A549 (cell line): ENCODE data around the gene RAB21. TPM values are rescaled to one million over a fixed set of nuclear protein-coding genes. Genes with fewer than 3 reads are reported as not detected.
"Not testable (repeated sequence)": the region's sequence is repeated elsewhere in the genome, so short reads cannot be mapped to it uniquely, and the experiment has no call there.

Experiments
- ATAC-seq, 2 experiments: fragments of 200-7000 bp in 1 of 2; fragments of >200 bp in 1 of 2; cut with Nextera tagmentation in 1 of 2; cut with Tn5 transposase in 1 of 2; 3 replicates each; pipeline versions ENCODE4 v1.8.0 to v1.9.1; 2018 to 2020; ENCODE audit warnings: mild to moderate bottlenecking in 1 of 2, moderate library complexity in 1 of 2
- CTCF ChIA-PET: fragments of 300-600 bp; sonication (Branson Sonifier 250); formaldehyde crosslinking; extraction: SDS; loops from one replicate; lab custom pipeline; 2021; ENCODE audit warnings: antibody characterized with exemption, inconsistent platforms; lab: Yijun Ruan, JAX
- POLR2A ChIA-PET: fragments of 350-600 bp; formaldehyde crosslinking; extraction: SDS; loops from one replicate; lab custom pipeline; 2021; ENCODE audit warnings: antibody characterized with exemption, inconsistent platforms; lab: Yijun Ruan, JAX
- DNase-seq, 2 experiments: peaks; one replicate each; pipeline versions ENCODE4 v3.0.0 to v3.0.0-alpha.2; 2011 to 2016; ENCODE audit warnings: low read depth in 1 of 2, low spot score in 1 of 2
- FAIRE-seq: peaks from 2 replicates; lab custom pipeline; 2011; peaks lifted over from hg19 to GRCh38; lab: Jason Lieb, UNC
- H3K27ac ChIP-seq, 2 experiments: fragments of >200 bp; sonication (Bioruptor Twin); formaldehyde crosslinking; 3 replicates each; pipeline ENCODE4 v1.5.1; 2016 to 2017
- H3K4me1 ChIP-seq: fragments of >200 bp; sonication (Bioruptor Twin); formaldehyde crosslinking; 3 replicates; pipeline ENCODE4 v1.6.1; 2016
- H3K4me2 ChIP-seq: fragments of >200 bp; sonication (Bioruptor Twin); formaldehyde crosslinking; 3 replicates; pipeline ENCODE4 v1.6.1; 2016
- H3K4me3 ChIP-seq: fragments of >200 bp; sonication (Bioruptor Twin); formaldehyde crosslinking; 3 replicates; pipeline ENCODE4 v1.5.1; 2016
- H3K9me3 ChIP-seq: fragments of >200 bp; sonication (Bioruptor Twin); formaldehyde crosslinking; 3 replicates; pipeline ENCODE4 v1.6.1; 2016
- BHLHE40 ChIP-seq: IDR thresholded peaks from 2 replicates; pipeline ENCODE4 v1.6.1; 2012; ENCODE audit warnings: low read depth, low read length, inconsistent platforms
- CBX8 ChIP-seq: fragments of 200-600 bp; sonication (generic); IDR thresholded peaks from 2 replicates; pipeline ENCODE4 v1.6.1; 2016
- CEBPB ChIP-seq, 2 experiments: fragments of >200 bp in 1 of 2; sonication (Bioruptor Twin) in 1 of 2; formaldehyde crosslinking in 1 of 2; IDR thresholded peaks; 2 replicates each; pipeline ENCODE4 v1.6.1; 2012 to 2016
- CHD2 ChIP-seq: fragments of 150-350 bp; IDR thresholded peaks from 2 replicates; pipeline ENCODE4 v1.6.1; 2014; ENCODE audit warnings: low read length; ENCODE audit not compliant: partially characterized antibody
- CHD4 ChIP-seq: fragments of 200-600 bp; sonication (generic); IDR thresholded peaks from 2 replicates; pipeline ENCODE4 v1.6.1; 2016; ENCODE audit warnings: antibody characterized with exemption, mild to moderate bottlenecking, borderline replicate concordance
- ESRRA ChIP-seq: fragments of 150-350 bp; IDR thresholded peaks from 2 replicates; pipeline ENCODE4 v1.6.1; 2014; ENCODE audit warnings: mild to moderate bottlenecking, low read length, borderline replicate concordance
- FOSB ChIP-seq: fragments of 250-450 bp; sonication (Bioruptor Pico); IDR thresholded peaks from 2 replicates; pipeline ENCODE4 v1.5.0; 2020; ENCODE audit warnings: mild to moderate bottlenecking, moderate library complexity
- FOSL2 ChIP-seq, 2 experiments: fragments of 450-650 bp in 1 of 2; fragments of >200 bp in 1 of 2; sonication (Bioruptor Twin) in 1 of 2; formaldehyde crosslinking; IDR thresholded peaks; 2 replicates each; pipeline versions ENCODE4 v1.5.0 to v1.6.1; 2016 to 2020; ENCODE audit warnings: mild to moderate bottlenecking in 1 of 2, moderate library complexity in 1 of 2
- JUN ChIP-seq, 2 experiments: fragments of >200 bp; sonication (Bioruptor Twin); formaldehyde crosslinking; IDR thresholded peaks; 2 replicates in 1 of 2; 3 replicates in 1 of 2; pipeline ENCODE4 v1.6.1; 2016 to 2017
- JUNB ChIP-seq: fragments of >200 bp; sonication (Bioruptor Twin); formaldehyde crosslinking; IDR thresholded peaks from 2 replicates; pipeline ENCODE4 v1.6.1; 2016
- KDM1A ChIP-seq: fragments of 200-600 bp; sonication (generic); IDR thresholded peaks from 2 replicates; pipeline ENCODE4 v1.6.1; 2016; ENCODE audit warnings: low read depth, mild to moderate bottlenecking
- KDM5A ChIP-seq: fragments of 200-600 bp; sonication (generic); IDR thresholded peaks from 2 replicates; pipeline ENCODE4 v1.6.1; 2016; ENCODE audit warnings: antibody characterized with exemption, mild to moderate bottlenecking
- NPAS2 ChIP-seq: fragments of 250-450 bp; sonication (Bioruptor Pico); IDR thresholded peaks from 2 replicates; pipeline ENCODE4 v1.8.0; 2022; ENCODE audit warnings: mild to moderate bottlenecking, moderate library complexity, borderline replicate concordance
- RAD21 ChIP-seq, 2 experiments: fragments of >200 bp in 1 of 2; sonication (Bioruptor Twin) in 1 of 2; formaldehyde crosslinking in 1 of 2; IDR thresholded peaks in 1 of 2; conservative IDR thresholded peaks in 1 of 2; 2 replicates in 1 of 2; 3 replicates in 1 of 2; pipeline ENCODE4 v1.6.1; 2012 to 2018; ENCODE audit warnings: inconsistent platforms in 1 of 2
- RARB ChIP-seq: fragments of 250-450 bp; sonication (Bioruptor Pico); IDR thresholded peaks from 2 replicates; pipeline ENCODE4 v1.8.0; 2021; ENCODE audit warnings: mild to moderate bottlenecking, moderate library complexity
- ZC3H11A ChIP-seq: fragments of 450-650 bp; IDR thresholded peaks from 2 replicates; pipeline ENCODE4 v1.6.1; 2014; ENCODE audit warnings: antibody characterized with exemption, mild to moderate bottlenecking
- ZSCAN20 ChIP-seq: fragments of 250-450 bp; sonication (Bioruptor Pico); IDR thresholded peaks from 2 replicates; pipeline ENCODE4 v1.8.0; 2022; ENCODE audit warnings: mild to moderate bottlenecking, moderate library complexity
- WGBS: methylation state at CpG from one replicate; pipeline ENCODE4 v1.1.6; 2017; ENCODE audit errors: missing lambda C conversion rate; 5-methylcytosine and 5-hydroxymethylcytosine counted together
- polyA plus RNA-seq, 4 experiments: library from polyadenylated mRNA; depleted of rRNA in 3 of 4; stranded (reverse); fragments of >200 nt; fragmentation: RNase III in 1 of 4; extraction: RNeasy Plus Mini Kit Qiagen cat#74134 plus additional on column Dnase treatment in 1 of 4; gene quantifications; 2 replicates in 3 of 4; 3 replicates in 1 of 4; pipeline ENCODE4 v1.2.3, GENCODE V29; 2011 to 2017
- TF ChIP-seq, protein P1 (sequence below): IDR thresholded peaks from 2 replicates; pipeline ENCODE4 v1.6.1; 2012
- TF ChIP-seq, protein P2 (sequence below): fragments of >200 bp; sonication (Bioruptor Twin); formaldehyde crosslinking; IDR thresholded peaks from 2 replicates; pipeline ENCODE4 v1.6.1; 2016
- TF ChIP-seq, protein P3 (sequence below): fragments of 250-450 bp; sonication (Bioruptor Pico); IDR thresholded peaks from 2 replicates; pipeline ENCODE4 v1.5.0; 2020; ENCODE audit warnings: low read depth, mild to moderate bottlenecking, moderate library complexity
- TF ChIP-seq, protein P4 (sequence below): IDR thresholded peaks from 2 replicates; pipeline ENCODE4 v1.6.1; 2012; ENCODE audit warnings: low read depth, borderline replicate concordance

The RAB21 gene
- polyA plus RNA-seq, 2 of the 4 experiments (the other 2 are of a cell fraction), result 33.1 to 33.3 TPM

DNA sequence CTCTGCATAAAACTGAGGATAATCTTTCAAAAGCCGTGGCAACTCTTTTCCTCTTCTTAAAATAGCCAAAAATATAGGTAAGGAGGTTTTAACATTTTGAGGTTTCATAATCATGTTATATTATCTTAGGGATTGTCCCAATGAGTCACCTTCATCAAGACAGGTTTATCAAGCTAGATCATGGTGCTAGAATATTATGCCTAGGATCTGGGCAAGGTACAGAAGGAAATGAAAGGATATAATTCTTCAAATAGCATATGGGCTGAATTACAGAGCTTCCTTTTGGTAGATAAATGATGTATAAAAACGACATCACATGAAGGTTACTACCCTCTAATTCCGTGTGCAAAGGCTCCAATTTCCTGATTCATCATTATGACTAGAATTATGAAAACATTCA, 56.3 kb downstream of the RAB21 start:
- H3K4me3 ChIP-seq, result no peak overlapping the region
- TF ChIP-seq, protein P1, sequence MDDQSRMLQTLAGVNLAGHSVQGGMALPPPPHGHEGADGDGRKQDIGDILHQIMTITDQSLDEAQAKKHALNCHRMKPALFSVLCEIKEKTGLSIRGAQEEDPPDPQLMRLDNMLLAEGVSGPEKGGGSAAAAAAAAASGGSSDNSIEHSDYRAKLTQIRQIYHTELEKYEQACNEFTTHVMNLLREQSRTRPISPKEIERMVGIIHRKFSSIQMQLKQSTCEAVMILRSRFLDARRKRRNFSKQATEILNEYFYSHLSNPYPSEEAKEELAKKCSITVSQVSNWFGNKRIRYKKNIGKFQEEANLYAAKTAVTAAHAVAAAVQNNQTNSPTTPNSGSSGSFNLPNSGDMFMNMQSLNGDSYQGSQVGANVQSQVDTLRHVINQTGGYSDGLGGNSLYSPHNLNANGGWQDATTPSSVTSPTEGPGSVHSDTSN, result no peak
- no peak overlapping the region for H3K27ac ChIP-seq
- H3K4me2 ChIP-seq, result no peak overlapping the region
- H3K4me1 ChIP-seq, result no peaks in the 10 kb centered on the region
- ATAC-seq (no peak), DNase-seq (no peak), FAIRE-seq (no peak)
- 0% methylated on average over 3 of the region's 3 CpGs for WGBS
- H3K9me3 ChIP-seq, result no peaks in the 10 kb centered on the region
- POLR2A ChIA-PET, result no interaction called here
- CTCF ChIA-PET, result no interaction called here

DNA sequence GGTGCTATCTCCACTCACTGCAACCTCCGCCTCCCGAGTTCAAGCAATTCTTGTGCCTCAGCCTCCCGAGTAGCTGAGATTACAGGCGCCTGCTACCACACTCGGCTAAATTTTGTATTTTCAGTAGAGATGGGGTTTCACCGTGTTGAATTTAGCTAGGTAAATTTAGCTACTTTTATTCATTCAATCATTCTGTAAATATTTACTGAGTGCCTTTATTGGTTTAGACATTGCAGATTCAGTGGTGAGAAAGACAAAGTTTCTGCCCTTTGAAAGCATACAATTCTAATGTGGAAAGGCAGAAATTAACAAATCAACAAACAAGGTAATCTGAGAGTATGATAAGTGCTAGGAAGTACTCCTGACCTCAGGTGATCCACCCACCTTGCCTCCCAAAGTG, 60.6 kb downstream of the RAB21 start:
- not testable (repeated sequence) for FAIRE-seq
- WGBS, result 49% methylated on average over 6 of the region's 6 CpGs

DNA sequence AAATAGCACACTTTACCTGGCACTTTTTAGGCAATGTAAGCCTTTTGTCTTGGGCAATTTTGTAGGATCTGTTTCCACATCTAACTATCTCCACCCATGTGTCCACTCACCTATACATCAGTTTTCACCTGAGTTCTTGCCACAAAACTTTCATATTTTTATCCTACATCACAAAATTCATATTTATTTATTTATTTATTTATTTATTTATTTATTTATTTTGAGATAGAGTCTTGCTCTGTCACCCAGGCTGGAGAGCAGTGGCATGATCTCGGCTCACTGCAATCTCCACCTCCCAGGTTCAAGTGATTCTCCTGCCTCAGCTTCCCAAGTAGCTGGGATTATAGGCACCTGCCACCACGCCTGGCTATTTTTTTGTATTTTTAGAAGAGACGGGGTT, 67.4 kb downstream of the RAB21 start:
- H3K4me3 ChIP-seq, H3K4me1 ChIP-seq, H3K27ac ChIP-seq, FAIRE-seq, DNase-seq, H3K4me2 ChIP-seq, CTCF ChIA-PET, POLR2A ChIA-PET, H3K9me3 ChIP-seq, ATAC-seq: not testable (repeated sequence)
- peak; percentile 79 for TF ChIP-seq ZC3H11A
- WGBS, result 79% methylated on average over 3 of the region's 3 CpGs

More for the DNA sequence above, 60.6 kb downstream of the RAB21 start:
- ATAC-seq, H3K9me3 ChIP-seq, H3K4me2 ChIP-seq, CTCF ChIA-PET, H3K27ac ChIP-seq, POLR2A ChIA-PET, H3K4me3 ChIP-seq, H3K4me1 ChIP-seq, DNase-seq: not testable (repeated sequence)

DNA sequence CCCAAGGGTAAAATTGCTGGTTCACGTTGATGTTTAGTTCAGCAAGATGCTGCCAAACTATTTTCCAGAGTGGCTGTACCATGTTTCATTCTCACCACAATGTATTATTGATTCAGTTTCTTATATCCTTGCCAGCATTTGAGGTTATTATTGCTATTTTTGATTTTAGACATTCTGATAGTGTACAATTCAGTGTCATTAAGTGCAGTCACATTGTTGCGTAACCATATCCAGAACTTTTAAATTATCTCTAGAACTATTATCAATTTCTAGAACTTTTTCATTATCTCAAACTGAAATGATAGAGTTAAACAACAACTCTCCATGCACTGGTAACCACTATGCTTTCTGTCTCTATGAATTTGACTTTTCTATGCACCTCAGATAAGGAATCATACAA, 74.2 kb downstream of the RAB21 start:
- DNase-seq (no peak), FAIRE-seq (no peak), ATAC-seq (no peak)
- ChIA-PET POLR2A (no interaction called here), CTCF (interaction anchor here (1.1 kb wide), 1 partner anchor 18 kb away, joined by 3 read pairs; no protein-coding TSS in a partner anchor)
- WGBS, result 88% methylated on average over 2 of the region's 2 CpGs
- TF ChIP-seq CEBPB (IDR thresholded peaks at IDR 0.05) (peak; percentile 13 to 58; a peak in 1 of 4 replicates), CHD2 (no peak)
- Histone ChIP-seq H3K27ac (no peak overlapping the region), H3K4me1 (no peaks in the 10 kb centered on the region), H3K4me3 (no peak overlapping the region), H3K4me2 (no peak overlapping the region), H3K9me3 (no peaks in the 10 kb centered on the region)

DNA sequence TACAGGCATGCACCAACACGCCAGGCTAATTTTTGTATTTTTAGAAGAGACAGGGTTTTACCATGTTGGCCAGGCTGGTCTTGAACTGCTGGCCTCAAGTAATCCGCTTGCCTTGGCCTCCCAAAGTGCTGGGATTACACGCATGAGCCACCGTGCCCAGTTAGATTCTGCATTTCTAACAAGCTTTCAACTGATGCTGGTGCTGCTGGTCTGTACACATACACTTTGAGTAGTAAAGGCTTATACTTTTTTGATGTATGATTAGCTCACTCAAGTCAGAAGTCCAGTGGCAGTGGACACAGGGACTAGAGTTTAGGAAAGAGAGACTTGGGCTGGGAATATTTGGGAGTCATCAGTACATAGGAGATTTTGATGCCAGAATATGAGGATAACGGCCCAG, 82.7 kb downstream of the RAB21 start:
- no peak overlapping the region for H3K27ac ChIP-seq
- peaks cover 6% of the 10 kb centered on the region; the same call in 1 of the 3 replicates for H3K4me1 ChIP-seq
- FAIRE-seq (no peak), DNase-seq (no peak), ATAC-seq (no peak)
- no peaks in the 10 kb centered on the region for H3K9me3 ChIP-seq
- 64% methylated on average over 5 of the region's 5 CpGs for WGBS
- CTCF ChIA-PET, result interaction anchor here (1.4 to 3.6 kb wide), 2 partner anchors 9 to 57 kb away, joined by 5 to 12 read pairs; no protein-coding TSS in a partner anchor
- POLR2A ChIA-PET, result no interaction called here
- no peak overlapping the region for H3K4me3 ChIP-seq
- TF ChIP-seq NPAS2, result no peak
- TF ChIP-seq BHLHE40, result no peak
- no peak for TF ChIP-seq RARB (CRISPR knock-in tag)
- no peak for TF ChIP-seq CBX8
- TF ChIP-seq ZSCAN20, result no peak
- no peak overlapping the region for H3K4me2 ChIP-seq

DNA sequence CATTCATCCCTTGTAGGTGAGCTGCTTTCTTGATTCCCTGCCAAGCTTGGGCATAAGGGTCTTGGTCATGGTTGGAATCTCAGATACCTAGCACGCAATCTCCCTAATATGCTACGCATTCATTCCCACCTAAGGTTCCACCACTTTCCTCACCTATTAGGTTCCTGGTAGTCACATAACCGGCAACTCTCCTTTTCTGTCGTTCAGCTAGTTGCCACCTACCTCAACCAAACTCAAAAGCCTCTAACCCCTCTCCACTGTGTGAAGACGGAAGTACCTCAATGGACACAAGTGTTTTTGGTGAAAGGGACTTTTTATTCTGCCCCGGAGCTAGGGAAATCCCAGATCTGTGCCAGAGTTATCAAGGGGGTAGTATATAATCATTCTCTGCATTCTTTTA, 83.6 kb downstream of the RAB21 start:
- ChIA-PET CTCF (interaction anchor here (1.4 to 3.6 kb wide), 2 partner anchors 8 to 58 kb away, joined by 5 to 12 read pairs; no protein-coding TSS in a partner anchor), POLR2A (no interaction called here)
- no peak for ATAC-seq
- no peak overlapping the region for H3K27ac ChIP-seq
- no peaks in the 10 kb centered on the region for H3K9me3 ChIP-seq
- no peak overlapping the region for H3K4me3 ChIP-seq
- WGBS, result 95% methylated on average over 6 of the region's 6 CpGs
- FAIRE-seq, result no peak
- no peak overlapping the region for H3K4me2 ChIP-seq
- peaks cover 6% of the 10 kb centered on the region; the same call in 1 of the 3 replicates for H3K4me1 ChIP-seq
- no peak for DNase-seq
- TF ChIP-seq, protein P2, sequence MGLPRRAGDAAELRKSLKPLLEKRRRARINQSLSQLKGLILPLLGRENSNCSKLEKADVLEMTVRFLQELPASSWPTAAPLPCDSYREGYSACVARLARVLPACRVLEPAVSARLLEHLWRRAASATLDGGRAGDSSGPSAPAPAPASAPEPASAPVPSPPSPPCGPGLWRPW, result no peak
- TF ChIP-seq RAD21 (conservative IDR thresholded peaks at IDR 0.05 in 1 of 2, IDR thresholded peaks at IDR 0.05 in 1 of 2) (no peak), NPAS2 (no peak), CHD4 (no peak), ESRRA (no peak), BHLHE40 (no peak), KDM1A (no peak), JUN (IDR thresholded peaks at IDR 0.05) (no peak), KDM5A (no peak), FOSL2 (IDR thresholded peaks at IDR 0.05) (no peak), FOSL2 (CRISPR knock-in tag; IDR thresholded peaks at IDR 0.05) (no peak), FOSB (CRISPR knock-in tag) (no peak), JUNB (no peak), CEBPB (IDR thresholded peaks at IDR 0.05) (no peak), ZSCAN20 (no peak)
- TF ChIP-seq, protein P3, sequence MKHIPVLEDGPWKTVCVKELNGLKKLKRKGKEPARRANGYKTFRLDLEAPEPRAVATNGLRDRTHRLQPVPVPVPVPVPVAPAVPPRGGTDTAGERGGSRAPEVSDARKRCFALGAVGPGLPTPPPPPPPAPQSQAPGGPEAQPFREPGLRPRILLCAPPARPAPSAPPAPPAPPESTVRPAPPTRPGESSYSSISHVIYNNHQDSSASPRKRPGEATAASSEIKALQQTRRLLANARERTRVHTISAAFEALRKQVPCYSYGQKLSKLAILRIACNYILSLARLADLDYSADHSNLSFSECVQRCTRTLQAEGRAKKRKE (CRISPR knock-in tag), result no peak
- TF ChIP-seq, protein P4, sequence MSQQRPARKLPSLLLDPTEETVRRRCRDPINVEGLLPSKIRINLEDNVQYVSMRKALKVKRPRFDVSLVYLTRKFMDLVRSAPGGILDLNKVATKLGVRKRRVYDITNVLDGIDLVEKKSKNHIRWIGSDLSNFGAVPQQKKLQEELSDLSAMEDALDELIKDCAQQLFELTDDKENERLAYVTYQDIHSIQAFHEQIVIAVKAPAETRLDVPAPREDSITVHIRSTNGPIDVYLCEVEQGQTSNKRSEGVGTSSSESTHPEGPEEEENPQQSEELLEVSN, result no peak
